Caco-2 (cell line): ENCODE data around the gene STK32C. TPM values are rescaled to one million over a fixed set of nuclear protein-coding genes. Genes with fewer than 3 reads are reported as not detected.

Source experiments
- BruUV-seq: library from RNA; stranded (reverse); fragments of 400-500 nt; replicated peaks from 2 replicates; lab custom pipeline; 2021; lab: Mats Ljungman, UMichigan
- CTCF ChIA-PET: fragments of 300-600 bp; sonication (Branson Sonifier 250); formaldehyde crosslinking; loops from one replicate; lab custom pipeline; 2022; ENCODE audit warnings: antibody characterized with exemption; lab: Charles Lee
- POLR2A ChIA-PET: fragments of 300-600 bp; sonication (Branson Sonifier 250); formaldehyde crosslinking; loops from one replicate; lab custom pipeline; 2022; ENCODE audit warnings: antibody characterized with exemption; lab: Charles Lee
- DNase-seq, 2 experiments: peaks; one replicate each; pipeline versions ENCODE4 v3.0.0 to v3.0.0-alpha.2; 2020 to 2022
- H3K27me3 ChIP-seq: replicated peaks from 2 replicates; pipeline ENCODE4 v1.6.0; 2011; ENCODE audit warnings: low read length; ENCODE audit not compliant: control insufficient read depth, insufficient read depth
- H3K36me3 ChIP-seq: 2 replicates; pipeline ENCODE4 v1.5.1; 2011; ENCODE audit warnings: low read length; ENCODE audit not compliant: control insufficient read depth, insufficient read depth
- H3K4me1 ChIP-seq: fragments of 250-450 bp; sonication (Bioruptor Pico); 2 replicates; pipeline ENCODE4 v1.5.1; 2020; ENCODE audit warnings: mild to moderate bottlenecking
- H3K4me3 ChIP-seq: 2 replicates; pipeline ENCODE4 v1.5.1; 2011; ENCODE audit warnings: low read depth, mild to moderate bottlenecking, control low read depth, low read length
- H3K9me3 ChIP-seq: fragments of 250-450 bp; sonication (Bioruptor Pico); 2 replicates; pipeline ENCODE4 v1.5.1; 2020; ENCODE audit warnings: mild to moderate bottlenecking, moderate library complexity
- H3K27ac Mint-ChIP-seq: one replicate; pipeline ENCODE4 v1.8.0; 2022; ENCODE audit warnings: mixed read lengths; ENCODE audit not compliant: unreplicated experiment
- H3K27me3 Mint-ChIP-seq: one replicate; pipeline ENCODE4 v1.8.0; 2022; ENCODE audit warnings: mixed read lengths; ENCODE audit not compliant: insufficient read depth, unreplicated experiment
- H3K36me3 Mint-ChIP-seq: one replicate; pipeline ENCODE4 v1.8.0; 2022; ENCODE audit warnings: mild to moderate bottlenecking, mixed read lengths; ENCODE audit not compliant: insufficient read depth, unreplicated experiment
- H3K4me1 Mint-ChIP-seq: one replicate; pipeline ENCODE4 v1.8.0; 2022; ENCODE audit warnings: low read depth, mixed read lengths; ENCODE audit not compliant: unreplicated experiment
- H3K4me3 Mint-ChIP-seq: one replicate; pipeline ENCODE4 v1.8.0; 2022; ENCODE audit warnings: mild to moderate bottlenecking, moderate library complexity, mixed read lengths; ENCODE audit not compliant: unreplicated experiment
- H3K9me3 Mint-ChIP-seq: one replicate; pipeline ENCODE4 v1.8.0; 2022; ENCODE audit warnings: mixed read lengths; ENCODE audit not compliant: unreplicated experiment
- CTCF ChIP-seq, 2 experiments: fragments of 200-600 bp in 1 of 2; IDR thresholded peaks; 1 replicate in 1 of 2; 2 replicates in 1 of 2; pipeline versions ENCODE4 v1.5.1 to v1.8.0; 2011 to 2022; ENCODE audit warnings: antibody characterized with exemption in 1 of 2, control low read depth in 1 of 2, inconsistent platforms in 1 of 2, low read depth in 1 of 2, low read length in 1 of 2, mild to moderate bottlenecking in 1 of 2, moderate library complexity in 1 of 2; ENCODE audit not compliant: insufficient read depth in 1 of 2, severe bottlenecking in 1 of 2, unreplicated experiment in 1 of 2
- intact Hi-C: fragments of 100-400 bp; cut with micrococcal nuclease; formaldehyde crosslinking; loops from one replicate; pipeline ENCODE4 v1.10.0; 2022; ENCODE audit not compliant: unreplicated experiment
- total RNA-seq: library from RNA; stranded (reverse); gene quantifications from 2 replicates; pipeline ENCODE4 v1.2.3, GENCODE V29; 2022

STK32C gene
- total RNA-seq, 1 experiment from 2014 or later: 13.3 TPM

DNA sequence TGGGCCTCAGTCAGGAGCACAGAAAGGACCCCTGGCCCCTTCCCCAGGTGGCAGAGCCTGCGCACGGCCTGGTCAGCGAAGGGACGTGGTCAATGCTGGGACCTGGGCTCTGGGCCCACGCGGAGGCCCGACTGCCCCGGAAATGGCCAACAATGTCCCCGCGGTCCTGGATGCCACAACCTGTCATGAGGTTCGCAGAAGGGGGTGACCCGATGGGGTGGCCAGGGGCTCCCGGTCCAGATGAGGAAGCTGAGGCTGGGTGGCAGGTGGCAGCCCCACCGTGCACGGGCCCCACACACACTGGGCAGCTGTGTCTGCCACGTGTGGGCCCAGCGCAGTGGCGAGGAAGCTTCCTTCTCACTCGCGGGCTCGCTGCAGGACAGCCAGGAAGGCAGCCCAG lies 71.6 kb downstream of the STK32C start:
- H3K4me1 ChIP-seq: no peaks in the 10 kb centered on the region
- H3K27me3 ChIP-seq: no peaks in the 10 kb centered on the region
- no peaks in the 10 kb centered on the region for H3K9me3 Mint-ChIP-seq
- no peak for DNase-seq
- H3K4me3 Mint-ChIP-seq: no peak overlapping the region
- BruUV-seq: no TSS peak
- POLR2A ChIA-PET: no interaction called here
- H3K4me1 Mint-ChIP-seq: no peaks in the 10 kb centered on the region
- CTCF ChIA-PET: no interaction called here
- H3K27me3 Mint-ChIP-seq: no peaks in the 10 kb centered on the region
- intact Hi-C loops: no loop called here
- H3K4me3 ChIP-seq: no peak overlapping the region
- TF ChIP-seq CTCF (IDR thresholded peaks at IDR 0.05; ENCODE audit: insufficient read depth in 1 of 2, low read depth in 1 of 2, low read length in 1 of 2, severe bottlenecking in 1 of 2, unreplicated experiment in 1 of 2): no peak
- no peaks in the 10 kb centered on the region for H3K36me3 Mint-ChIP-seq
- H3K27ac Mint-ChIP-seq: no peak overlapping the region
- H3K36me3 ChIP-seq: no peaks in the 10 kb centered on the region
- H3K9me3 ChIP-seq: no peaks in the 10 kb centered on the region

DNA sequence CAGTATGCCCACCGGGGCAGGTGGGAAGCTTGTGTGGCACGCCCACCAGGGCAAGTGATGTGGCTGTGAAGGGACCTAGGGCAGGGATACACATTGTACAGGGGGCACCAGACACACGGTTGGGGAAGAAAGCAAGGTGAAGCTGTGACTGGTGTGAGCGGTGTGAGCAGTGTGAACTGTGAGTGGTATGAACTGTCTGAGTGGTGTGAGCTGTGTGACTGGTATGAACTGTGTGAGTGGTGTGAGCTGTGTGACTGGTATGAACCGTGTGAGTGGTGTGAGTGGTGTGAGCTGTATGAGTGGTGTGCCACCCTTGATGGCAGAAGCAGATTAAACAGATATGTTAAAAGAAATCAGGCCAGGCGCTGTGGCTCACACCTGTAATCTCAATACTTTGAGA lies 72.9 kb downstream of the STK32C start:
- no peak overlapping the region for H3K27ac Mint-ChIP-seq
- H3K9me3 Mint-ChIP-seq: no peaks in the 10 kb centered on the region
- no peak for DNase-seq
- H3K4me1 Mint-ChIP-seq: no peaks in the 10 kb centered on the region
- Histone ChIP-seq H3K4me3 (no peak overlapping the region), H3K9me3 (no peaks in the 10 kb centered on the region), H3K36me3 (no peaks in the 10 kb centered on the region), H3K27me3 (no peaks in the 10 kb centered on the region), H3K4me1 (no peaks in the 10 kb centered on the region)
- no peak overlapping the region for H3K4me3 Mint-ChIP-seq
- H3K36me3 Mint-ChIP-seq: no peaks in the 10 kb centered on the region
- POLR2A ChIA-PET: no interaction called here
- no peak for TF ChIP-seq CTCF (IDR thresholded peaks at IDR 0.05; ENCODE audit: insufficient read depth in 1 of 2, low read depth in 1 of 2, low read length in 1 of 2, severe bottlenecking in 1 of 2, unreplicated experiment in 1 of 2)
- H3K27me3 Mint-ChIP-seq: no peaks in the 10 kb centered on the region
- CTCF ChIA-PET: no interaction called here
- intact Hi-C loops: no loop called here
- BruUV-seq: no TSS peak

- H3K4me1 ChIP-seq: no peaks in the 10 kb centered on the region
- H3K4me3 Mint-ChIP-seq: no peak overlapping the region
- no peaks in the 10 kb centered on the region for H3K9me3 ChIP-seq
- no peaks in the 10 kb centered on the region for H3K36me3 Mint-ChIP-seq
- H3K9me3 Mint-ChIP-seq: no peaks in the 10 kb centered on the region
- intact Hi-C loops: no loop called here
- ChIA-PET CTCF (no interaction called here), POLR2A (no interaction called here)
- DNase-seq: no peak
- H3K4me3 ChIP-seq: no peak overlapping the region
- H3K27me3 ChIP-seq: no peaks in the 10 kb centered on the region
- TF ChIP-seq CTCF (IDR thresholded peaks at IDR 0.05; ENCODE audit: insufficient read depth in 1 of 2, low read depth in 1 of 2, low read length in 1 of 2, severe bottlenecking in 1 of 2, unreplicated experiment in 1 of 2): no peak
- H3K27me3 Mint-ChIP-seq: no peaks in the 10 kb centered on the region
- H3K36me3 ChIP-seq: no peaks in the 10 kb centered on the region
- no peak overlapping the region for H3K27ac Mint-ChIP-seq
- BruUV-seq: no TSS peak
- no peaks in the 10 kb centered on the region for H3K4me1 Mint-ChIP-seq
Observed at GRCh38 chr10:132233501-132234085, 74.2 kb downstream of the STK32C start.
